Fibroblast of skin of abdomen (primary cell): ENCODE data around the gene BSN.
"Not testable (repeated sequence)": the region's sequence is repeated elsewhere in the genome, so short reads cannot be mapped to it uniquely, and the experiment has no call there.

Source experiments
- DNase-seq: peaks from one replicate; pipeline ENCODE4 v3.0.0-alpha.2; 2013

BSN gene

DNA sequence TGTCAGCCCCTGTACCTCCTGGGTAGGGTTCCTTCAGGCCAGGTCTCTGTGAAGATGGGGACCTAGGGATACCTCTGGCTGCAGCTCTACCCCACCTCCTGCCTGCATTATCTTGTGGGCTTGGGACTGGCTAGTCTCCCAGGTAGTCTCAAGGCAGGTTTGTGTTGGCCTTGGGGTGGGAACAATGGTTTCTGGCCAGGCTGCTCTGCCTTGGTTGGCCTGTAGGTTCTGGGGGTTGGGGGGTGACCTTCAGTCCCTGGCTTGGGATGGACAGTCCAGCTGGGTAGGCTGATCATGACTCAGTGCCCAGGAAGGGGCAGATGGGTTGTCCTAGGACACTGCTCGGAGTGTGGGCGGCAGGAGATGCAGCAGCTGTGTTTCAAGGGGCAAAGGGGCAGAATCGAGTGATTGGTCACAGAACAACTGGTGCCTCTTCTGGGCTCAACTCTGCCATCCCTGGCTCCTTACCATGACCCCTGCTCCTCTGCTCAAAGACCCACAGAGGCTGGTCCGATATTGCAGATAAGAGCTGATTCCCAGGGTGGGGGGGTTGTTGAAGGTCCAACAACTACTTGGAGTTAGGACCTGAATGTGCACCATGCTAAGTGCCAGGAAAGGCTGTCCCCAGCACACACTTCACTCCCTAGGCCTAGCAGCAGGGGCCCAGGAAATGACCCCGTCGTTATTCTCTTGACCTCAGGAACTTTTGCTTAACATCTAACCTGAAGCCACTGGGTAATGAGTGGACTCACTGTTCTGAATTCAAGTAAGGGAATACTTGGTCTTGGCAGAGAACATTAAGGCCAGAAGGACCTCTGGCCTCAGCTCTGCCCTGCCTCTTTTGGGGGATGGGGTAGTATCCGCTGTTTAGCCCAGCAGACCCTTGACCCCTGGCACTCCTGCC, 18.1 kb upstream of the BSN start:
- DNase-seq: no peak

DNA sequence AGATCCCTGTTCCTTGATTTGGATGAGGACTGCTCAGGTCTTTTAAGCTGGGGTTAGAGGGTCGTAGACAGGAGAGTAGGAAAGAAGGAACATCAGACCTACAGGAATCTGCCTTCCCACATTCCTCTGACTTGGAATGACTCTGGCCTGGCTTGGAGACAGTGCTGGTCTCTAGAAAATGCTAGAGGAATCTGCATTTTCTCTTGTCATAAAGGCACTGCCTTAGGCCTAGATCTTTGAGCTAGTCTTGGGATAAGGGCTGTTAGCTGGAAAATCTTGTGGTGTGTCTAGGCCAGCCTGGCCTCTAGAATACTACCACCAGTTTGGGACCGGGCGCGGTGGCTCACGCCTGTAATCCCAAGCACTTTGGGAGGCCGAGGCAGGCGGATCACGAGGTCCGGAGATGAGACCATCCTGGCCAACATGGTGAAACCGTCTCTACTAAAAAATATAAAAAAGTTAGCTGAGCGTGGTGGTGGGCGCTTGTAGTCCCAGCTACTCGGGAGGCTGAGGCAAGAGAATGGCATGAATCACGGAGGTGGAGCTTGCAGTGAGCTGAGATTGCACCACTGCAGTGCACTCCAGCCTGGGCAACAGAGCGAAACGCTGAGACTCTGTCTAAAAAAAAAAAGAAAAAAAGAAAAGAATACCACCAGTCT, 17.3 kb upstream of the BSN start:
- no peak for DNase-seq

DNA sequence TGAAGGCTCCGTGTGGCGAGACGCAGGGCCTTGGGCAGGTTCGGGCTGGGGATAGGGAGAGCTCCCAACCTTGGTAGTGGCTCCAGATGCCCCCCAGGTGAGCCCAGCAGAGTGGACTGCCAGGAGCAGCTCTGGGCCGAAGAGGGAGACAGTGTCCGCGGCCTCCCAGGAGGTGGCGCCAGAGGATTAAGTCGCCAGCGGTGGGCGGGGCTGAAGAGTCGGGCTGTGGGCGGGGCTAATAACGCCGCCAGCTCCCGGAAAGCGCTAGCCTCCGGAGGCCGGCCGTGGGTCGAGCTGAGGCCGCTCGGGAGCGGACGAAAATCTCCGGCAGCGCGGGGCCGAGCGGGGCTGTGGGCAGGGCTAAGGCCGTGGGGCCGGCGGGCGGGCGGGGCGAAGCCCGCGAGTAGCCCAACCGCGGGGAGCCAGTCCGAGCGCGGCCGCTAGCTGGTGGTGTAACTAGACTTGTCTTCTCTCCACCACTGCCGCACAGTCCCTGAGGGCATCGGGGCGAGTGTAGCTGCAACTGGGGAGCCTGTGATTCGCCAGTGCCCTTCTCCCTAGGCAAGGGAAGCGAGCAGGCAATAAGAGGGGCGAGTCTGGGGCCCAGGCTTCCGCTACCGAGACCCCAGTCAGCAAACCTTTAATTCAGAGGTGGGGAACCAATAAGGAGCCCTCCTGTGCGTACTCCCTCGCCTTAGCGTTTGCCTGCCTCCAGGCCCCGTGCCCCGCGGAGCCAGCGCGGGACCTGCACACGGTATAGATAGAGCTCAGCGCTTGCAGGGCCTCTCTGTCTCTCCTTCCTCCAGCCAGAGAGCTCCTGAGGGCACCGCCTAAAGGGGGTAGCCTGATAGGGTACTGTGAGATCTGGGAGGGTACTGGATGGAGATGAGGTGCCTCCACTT, 14.4 kb upstream of the BSN start:
- DNase-seq: peak; percentile 93

DNA sequence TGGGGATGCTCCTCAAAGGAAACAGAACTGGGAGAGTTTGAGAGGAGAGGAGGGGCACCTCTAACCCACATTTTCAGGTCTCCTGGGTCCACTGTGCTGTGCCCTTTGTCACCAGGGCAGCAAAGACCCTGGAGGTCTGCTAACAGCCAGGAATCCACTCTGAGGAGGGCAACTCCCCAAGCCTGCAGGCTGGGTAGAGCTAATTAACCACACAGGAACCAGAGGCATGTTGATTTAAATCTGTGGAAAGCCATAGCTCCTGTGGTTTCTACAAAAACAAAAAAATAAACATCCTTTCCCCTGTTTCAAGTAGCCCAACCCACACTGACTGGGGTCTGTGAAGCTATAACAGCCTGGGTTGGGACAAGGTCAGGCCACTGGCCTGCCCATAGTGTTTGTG, 2.2 kb upstream of the BSN start:
- no peak for DNase-seq

DNA sequence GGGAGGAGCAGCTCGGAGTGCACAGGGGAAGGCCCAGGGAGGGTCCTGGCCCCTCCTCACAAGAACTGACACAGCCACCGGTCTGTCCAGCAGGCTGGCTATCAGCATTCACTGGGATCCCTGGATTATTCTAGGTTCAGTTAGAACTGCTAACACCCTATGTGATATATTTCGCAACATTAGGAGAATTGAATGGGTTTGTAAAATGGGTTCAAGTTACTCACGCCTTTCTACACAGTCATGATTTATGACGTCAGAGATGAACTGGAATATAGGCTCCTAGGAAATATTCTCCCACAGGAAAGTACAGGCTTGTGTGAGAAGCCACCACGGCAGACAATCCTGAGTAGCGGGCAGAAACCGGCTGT, 969 bp upstream of the BSN start:
- DNase-seq: peak; percentile 31

DNA sequence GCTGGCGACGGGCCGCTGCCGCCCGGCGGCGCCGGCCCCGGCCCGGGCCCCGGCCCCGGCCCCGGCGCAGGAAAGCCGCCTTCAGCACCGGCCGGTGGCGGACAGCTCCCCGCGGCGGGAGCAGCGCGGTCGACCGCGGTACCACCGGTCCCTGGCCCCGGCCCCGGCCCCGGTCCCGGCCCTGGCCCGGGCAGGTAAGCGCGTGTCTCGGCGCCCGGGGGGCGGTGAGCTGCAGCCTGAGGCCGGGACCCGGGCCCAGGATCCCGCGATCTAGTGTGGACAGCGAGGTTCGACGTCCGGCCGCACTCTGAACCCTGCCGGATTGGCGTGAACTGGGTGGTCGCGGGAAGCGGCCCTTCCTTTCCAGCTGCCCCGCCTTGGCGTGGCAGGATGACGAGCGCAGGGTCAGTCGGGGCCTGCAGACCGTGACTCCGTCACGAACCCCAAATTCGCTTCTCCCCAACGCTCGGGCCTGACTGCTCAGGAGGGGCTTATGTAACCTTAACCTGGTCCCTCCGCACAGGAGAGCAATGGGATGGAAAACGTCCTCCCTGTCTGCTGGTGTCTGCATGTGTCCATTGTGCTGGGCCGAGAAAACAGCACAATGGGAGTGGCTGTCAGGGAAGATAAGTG, 472 bp downstream of the BSN start:
- DNase-seq: no peak

DNA sequence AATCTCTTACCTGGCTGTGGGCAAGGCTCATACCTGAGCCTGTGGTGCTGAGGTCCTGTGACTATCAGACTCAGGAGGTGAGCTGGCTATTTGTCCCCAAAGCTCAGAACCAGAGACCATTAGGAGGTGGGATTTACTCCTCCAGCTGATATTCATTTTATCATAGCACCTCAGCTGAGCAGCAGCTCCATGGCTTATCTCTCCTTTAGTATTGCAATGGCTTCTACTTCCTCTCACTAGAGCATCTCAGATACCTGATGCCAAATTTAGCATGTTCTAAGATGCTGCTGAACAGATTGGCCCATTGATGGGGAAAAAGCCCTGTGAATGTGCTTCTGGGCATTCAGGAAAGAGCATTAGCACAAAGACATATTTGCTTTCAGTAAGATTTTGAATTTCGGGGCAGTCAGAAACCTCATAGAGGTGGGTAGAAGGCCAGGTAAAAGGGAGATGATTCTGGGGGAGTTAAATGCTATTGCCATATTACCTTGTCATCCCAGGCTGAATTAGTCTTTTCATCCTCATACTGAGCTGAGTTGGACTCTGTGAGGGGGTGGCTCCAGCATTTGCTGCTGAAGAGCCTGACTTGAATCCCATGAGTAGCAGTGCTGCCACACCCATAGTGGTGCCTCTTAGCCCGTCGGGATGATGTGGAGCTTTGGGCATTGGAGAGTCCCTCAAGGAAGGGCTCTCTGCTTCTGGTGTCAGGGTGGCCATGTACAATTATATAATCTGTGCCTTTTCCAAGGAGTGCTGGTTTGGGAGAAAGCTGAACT, 2.4 kb downstream of the BSN start:
- no peak for DNase-seq

DNA sequence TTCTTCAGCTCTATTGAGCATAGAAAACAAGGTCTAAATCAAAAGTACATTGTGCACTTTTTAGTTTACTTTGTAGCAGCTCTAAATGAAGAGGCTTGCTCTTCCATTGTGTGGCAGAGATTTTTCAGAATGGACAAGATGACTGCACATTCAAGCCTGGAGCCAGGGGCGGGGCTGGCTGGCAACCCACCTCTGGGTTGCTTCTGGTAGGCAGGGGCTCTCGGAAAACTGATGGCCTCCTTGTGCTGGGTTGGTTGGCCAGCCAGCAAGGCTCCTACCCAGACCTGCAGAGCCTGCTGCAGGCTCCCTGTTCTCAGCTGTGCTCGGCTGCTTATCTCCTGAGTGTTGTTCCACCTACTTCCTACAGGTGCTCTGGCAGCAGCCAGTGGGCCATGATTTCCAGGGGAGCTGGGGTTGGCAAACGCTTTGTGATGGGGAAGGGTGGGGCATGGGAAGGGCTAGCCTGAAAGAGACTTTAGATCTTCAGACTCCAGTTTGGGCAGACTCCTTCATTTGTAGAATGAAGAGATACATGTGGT, 8.8 kb downstream of the BSN start:
- DNase-seq: no peak

DNA sequence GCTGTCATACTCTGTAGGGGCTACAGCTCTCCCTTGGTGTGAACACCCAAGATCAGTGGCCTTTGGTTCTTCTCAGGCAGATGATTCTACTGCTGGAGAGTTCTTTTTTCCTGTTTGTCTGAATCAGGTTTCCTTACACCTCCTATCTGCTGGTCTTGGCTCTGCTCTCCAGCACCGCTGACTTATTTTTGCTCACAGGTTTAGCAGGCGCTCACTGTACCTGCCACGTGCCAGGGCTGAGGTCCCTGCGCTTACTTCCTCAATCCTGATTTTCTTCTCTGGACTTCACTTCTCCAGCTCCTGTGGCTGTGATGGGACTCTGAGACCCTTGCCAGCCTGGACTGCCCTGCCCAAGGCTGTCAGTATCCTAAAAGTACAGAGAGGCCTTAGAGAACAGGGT, 9.5 kb downstream of the BSN start:
- no peak for DNase-seq

DNA sequence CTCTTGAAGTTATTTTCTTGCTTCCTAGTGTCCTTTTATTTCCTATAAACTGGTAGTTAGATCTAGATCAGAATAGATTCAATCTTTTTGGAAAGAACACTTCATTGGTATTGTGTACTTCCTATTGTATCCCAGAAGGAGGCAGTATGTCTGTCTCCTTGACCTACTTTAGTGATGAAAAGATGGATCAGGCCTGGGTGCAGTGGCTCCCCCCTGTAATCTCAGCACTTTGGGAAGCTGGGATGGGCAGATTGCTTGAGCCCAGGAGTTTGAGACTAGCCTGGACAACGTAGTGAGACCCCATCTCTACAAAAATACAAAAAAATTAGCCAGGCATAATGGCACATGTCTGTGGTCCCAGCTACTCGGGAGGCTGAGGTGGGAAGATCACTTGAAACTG, 12.0 kb downstream of the BSN start:
- DNase-seq: no peak

DNA sequence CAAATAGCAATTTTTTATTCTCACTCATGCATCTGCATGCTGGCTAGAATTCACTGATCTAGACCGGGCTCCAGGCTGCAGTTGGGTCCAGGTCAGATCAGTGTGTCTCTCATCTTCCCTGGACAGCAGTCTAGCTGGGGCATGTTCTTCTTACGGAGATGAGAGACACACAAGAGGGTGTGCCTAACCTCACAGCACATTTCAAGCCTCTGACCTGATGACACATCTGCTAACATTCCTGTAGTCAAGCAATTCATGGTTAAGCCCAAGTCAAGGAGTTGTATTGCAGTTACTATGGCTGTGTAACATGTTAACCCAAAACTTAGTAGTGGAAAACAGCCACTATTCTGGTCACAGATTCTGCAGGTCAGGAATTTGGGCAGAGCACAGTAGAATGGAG, 13.1 kb downstream of the BSN start:
- no peak for DNase-seq

DNA sequence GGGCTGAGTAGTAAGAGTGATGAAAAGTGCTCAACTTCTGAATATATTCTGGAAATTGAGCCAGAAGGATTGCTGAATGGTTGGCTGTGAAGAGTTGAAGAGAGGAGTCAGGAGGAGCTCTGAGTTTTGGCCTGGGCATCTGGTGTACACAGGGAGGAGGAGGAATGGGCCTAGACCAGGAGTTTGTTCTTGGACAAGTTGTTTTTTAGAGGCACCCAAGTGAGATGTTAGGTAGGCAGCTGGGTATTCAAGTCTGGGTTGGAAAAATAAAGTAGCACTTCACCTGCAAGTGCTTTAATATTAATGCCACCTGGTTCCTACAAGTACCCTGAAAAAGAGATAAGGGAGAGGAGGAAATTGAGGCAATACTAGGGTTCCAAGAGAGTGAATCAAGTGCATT, 14.7 kb downstream of the BSN start:
- no peak for DNase-seq

DNA sequence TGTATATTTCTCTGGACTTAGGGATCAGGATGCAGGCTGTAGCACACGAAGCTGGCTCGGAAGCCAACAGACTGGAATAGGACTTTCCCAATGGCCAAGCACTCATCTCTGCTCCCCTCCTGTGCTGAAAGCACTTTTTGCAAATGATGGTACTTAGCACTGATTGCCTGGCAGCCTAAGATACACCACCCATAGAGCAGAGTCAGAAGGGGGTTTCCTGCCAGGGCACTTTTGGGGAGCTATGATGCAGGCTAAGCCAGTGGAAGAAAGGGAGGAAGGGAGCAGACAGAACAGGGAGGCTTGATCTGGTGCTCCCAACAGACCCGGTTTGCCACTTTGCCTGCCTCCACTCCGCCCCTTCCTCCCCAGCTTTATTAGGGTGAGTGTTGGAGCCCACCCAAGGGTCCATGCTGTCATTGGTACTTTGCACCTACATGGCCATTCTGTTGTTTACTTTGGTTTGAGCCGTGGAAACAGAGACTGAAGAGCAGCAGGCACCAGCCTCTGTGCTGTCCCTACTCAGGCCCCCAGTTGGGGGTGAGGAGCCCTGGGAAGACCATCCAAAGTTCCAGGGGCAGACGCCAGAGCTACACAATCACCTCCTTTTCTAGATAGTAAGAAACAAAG, 15.9 kb downstream of the BSN start:
- DNase-seq: no peak

DNA sequence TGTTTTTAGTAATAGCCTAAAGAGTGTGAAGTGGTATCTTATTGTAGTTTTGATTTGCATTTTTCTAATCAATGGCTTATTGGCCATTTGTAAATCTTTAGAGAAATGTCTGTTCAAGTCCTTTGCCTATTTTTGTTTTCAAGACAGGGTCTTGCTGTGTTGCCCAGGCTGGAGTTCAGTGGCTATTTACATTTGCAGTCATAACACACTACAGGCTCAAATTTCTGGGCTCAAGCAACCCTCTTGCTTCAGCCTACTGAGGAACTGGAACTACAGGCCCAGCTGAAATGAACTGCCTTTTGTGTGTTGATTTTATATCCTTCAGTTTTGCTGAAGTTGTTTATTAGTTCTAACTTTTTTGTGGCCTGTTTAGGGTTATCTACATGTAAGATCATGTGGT, 27.9 kb downstream of the BSN start:
- DNase-seq: no peak

DNA sequence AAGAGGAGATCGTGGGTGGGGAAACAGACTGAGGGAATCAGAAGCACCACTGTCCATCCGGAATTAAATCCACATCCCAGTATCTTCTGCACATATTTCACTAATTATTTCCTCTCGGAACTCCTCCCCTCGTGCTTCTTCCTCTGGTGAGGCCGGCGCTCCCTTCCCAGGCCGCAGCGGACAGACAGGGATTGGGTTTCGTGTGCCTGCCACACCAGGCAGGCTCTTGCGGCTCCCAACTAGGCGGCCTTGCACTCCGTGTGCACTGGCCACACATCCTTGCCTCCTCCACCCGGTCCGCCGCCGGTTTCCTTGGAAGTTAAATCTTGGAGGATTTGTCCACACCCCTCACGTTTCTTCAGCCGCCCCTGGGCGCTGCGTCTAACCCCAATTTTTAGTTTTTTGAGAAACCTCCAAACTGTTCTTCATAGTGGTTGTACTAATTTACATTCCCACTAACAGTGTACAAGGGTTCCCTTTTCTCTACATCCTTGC, 31.0 kb downstream of the BSN start:
- DNase-seq: not testable (repeated sequence)

DNA sequence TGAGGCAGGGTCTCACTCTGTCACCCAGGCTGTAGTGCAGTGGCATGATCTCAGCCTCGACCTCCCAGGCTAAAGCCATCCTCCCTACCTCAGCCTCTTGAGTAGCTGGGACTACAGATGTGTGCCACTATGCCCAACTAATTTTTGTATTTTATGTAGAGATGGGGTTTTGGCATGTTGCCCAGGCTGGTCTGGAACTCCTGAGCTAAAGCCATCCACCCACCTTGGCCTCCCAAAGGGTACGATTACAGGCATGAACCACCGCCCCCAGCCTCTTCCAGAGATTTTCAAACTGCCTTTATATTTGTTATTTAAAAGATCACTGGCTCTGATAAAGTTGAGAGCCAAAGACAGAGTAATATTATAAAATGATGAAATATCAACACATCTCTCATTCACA, 37.3 kb downstream of the BSN start:
- no peak for DNase-seq

DNA sequence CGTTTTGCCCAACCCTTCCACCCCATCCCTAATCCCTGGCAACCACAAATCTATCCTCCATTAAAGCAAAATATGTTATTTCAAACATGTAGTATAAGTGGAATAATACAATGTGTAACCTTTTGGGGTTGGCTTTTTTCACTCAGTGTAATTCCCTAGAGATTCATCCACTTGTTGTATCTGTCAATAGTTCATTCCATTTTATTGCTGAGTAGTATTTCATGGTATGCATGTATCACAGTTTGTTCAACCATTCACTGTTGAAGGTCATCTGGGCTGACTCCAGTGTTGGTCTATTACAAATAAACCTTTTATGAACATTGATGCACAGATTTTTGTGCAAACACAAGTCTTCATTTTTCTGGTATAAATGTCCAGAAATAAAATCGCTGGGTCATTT, 38.8 kb downstream of the BSN start:
- DNase-seq: peak; percentile 28

DNA sequence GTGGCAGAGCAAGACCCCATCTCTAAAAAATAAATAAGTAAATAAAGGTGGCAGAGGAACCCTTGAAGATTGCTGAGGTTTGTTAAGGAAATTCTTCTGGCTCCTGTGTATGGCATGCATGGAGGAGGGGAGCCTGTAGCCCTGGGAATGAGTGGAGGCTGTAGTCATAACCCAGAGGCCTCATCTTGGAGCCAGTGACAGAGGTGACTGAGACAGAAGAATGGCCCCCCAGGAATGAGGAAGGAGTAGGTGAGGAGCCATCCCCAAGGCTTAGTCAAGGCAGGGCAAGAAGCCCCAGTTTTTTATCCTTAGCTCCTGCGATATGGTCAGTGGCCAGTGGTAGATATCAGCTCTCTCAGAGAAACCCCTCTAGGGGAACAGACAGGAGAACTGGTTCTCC, 46.5 kb downstream of the BSN start:
- DNase-seq: no peak

DNA sequence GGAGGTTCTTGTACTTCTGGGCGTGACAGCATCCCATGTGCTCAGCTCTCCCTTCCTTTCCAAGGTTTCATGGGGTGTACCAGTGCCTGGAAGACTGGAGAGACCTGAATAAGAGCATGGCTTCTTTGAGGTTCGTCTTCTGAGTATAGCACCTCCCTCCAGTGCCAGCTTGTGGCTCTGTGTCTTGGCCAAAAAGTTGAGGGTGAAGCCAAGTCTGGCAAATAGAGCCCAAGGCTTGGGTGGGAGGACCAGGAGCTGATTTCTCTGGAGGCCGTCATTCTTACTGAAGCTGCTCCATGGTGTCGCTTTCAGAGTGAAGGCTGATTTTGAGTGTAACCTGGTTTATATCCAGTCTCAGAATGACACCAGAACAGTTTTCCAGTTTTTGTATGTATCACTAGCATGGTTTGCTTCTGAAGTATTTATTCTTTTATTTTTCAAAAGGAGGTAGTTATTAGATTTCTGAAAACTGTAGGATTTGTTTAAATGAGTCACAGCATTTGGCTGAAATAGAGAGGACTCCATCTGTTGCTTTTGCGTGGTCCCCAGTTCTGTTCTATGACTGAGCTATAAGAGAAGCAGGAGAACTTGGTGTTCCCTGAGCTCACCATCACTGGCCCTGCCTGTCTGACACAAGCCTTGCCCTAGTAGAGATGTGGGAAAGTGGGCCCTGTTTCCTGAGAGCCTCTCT, 47.2 kb downstream of the BSN start:
- DNase-seq: no peak

DNA sequence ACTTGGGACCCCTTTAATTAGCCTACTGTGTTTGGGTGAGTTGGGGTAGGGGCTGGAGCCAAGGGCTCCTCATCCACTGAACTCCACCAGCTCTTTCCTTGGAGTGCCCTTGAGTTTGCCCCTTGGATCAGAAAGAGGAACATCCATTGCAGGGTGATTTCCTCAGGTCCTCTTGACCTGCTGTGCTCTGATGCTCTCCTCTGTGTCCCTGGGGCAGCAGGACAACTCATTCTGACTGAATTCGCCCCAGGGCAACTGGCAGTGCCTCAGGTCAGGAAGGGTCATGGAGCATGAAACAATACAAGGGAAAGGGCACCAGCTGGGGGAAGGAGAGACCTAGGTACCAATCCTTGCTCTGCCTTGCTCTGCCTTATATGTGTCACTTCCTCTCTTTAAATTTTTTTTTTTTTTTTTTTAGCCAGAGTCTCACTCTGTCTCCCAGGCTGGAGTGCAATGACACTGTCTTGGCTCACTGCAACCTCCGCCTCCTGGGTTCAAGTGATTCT, 47.8 kb downstream of the BSN start:
- no peak for DNase-seq
